Nucleus accumbens (tissue), 56 donors: ENCODE data around the gene DNAAF3.
"Not testable (repeated sequence)": the region's sequence is repeated elsewhere in the genome, so short reads cannot be mapped to it uniquely, and the experiment has no call there.

ENCODE experiments used
- DNase-seq, 56 donors: peaks; one replicate each; lab custom pipeline; 2025; lab: John Stamatoyannopoulos, UW

The DNAAF3 gene

DNA sequence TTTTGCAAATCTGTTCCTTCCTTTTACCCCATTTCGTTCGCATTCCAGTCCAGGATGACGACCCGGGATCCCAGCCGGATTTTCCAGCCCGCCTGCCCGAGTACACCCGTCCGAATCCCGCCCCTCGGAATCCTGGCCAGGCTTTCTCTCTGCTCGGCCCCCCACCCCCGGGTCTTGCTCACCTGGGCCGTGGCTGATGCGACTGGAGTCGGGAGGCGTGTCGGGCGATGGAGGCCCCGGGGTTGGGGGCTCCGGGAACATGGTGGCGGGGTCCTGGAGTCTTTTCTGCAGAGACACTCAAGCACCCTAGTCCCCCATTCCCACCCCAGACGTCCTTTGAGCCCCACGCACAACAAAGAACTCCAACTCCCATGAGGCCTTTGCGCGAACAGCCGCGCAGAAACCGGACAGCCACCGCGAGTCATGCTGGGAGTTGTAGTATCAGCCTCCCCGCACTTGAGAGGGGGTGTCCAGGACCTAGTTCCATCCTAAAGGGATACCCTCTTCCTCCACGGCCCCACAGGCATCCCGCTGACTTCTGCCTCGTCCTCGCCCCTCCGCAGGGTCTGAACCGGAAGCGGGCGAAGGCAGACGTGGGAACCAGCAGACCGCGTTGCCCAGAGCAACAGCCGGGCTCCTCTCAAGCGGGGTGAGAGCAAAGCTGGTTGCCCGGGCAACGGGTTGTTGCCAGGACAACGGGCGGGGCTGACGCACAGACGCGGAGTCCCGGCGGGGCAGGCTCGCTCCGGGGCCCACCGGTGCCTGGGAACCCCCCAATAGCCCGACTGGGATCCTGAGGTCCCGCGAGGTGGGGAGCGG lies 12.6 kb upstream of the DNAAF3 start:
- DNase-seq = peak in 55 of 56 donors; percentile 18 to 93 (median 82)

DNA sequence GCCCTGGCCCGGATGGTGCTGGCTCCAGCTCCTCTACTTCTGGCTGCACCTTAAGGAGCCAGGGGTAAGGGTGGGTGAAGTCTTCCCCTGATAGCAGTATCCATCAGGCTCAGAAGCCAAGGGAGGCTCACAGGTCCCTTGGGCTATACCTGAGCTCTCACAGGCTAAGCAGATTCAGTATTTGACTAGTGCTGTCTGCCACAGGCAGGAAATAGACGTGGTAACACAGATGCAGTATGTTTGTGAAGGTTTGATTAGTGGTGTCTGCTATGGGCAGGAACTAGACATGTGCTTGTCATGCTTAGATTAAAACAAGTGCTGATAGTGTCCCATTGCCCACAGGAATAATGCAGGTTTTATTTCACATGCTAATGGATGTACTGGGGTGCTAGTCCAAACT lies 9.7 kb upstream of the DNAAF3 start:
- no peak for DNase-seq

DNA sequence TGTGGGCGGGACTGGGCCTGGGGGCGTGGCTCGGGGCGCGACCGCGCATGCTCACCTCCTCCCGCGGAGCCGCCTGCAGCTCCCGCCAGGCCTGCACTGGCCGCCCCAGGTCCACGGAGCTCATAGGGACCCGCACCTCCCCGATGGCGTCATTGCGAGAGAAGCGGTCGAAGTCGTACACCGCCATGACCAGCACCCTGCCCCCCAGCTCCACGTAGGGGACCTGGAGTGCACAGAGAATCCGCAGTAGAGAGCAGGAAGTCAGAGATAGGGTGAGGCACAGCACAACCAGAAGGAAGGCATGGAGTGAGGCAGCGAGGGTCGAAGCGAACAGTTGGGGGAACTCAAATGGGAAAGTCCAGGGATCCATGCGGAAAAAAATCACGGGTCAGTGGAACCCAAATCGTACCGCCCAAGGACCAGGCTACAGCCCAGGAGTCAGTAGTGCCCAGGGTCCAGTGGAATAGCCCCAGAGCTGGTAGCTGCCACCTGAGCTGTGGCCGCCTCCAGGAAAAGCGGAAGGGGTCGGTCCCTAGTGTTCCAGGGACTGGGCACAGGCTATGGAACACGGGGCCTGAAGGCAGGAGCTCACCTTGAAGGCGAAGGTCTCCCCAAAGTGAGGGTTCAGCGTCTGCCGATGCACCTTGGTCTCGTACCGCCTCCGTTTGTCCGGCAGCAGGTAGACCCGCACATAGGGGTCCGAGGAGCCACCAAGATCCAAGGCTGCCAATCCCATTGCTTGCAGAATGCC lies 8.9 kb upstream of the DNAAF3 start:
- DNase-seq = peak in 3 of 56 donors; percentile 1 to 14 (median 7)

DNA sequence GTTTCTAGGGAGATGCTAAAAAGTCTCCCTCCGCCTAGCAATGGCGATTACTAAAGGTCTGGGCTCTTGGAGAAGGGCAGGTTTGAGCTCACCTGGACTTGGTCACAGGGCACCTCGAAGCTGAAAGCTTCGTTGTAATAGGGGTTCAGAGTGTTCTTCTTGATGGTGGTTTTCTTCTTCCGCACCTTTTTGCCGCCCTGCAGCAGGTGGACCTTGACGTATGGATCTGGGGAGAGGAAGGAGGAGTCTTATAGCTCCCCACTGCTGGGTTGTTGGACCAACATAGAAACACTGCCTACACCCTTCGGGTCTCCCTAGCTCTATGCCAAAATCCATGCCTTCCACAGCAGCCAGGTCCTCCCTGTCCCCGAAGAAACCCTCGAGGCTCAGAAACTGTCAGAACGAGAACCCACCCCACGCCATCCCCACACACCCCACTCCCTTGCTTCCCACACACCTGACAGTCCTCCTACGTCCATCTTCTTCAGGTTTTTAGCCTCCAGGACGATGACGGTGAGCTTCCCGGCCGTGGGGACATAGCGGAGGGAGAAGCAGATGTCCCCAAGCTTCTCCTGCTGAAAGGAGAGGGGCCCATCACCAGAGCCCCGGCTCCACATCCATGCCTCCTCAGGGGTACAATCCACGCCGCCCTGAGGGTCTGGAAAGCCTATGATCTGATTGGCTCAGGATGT lies 8.2 kb upstream of the DNAAF3 start:
- DNase-seq = peak in 5 of 56 donors; percentile 5 to 33 (median 13)

DNA sequence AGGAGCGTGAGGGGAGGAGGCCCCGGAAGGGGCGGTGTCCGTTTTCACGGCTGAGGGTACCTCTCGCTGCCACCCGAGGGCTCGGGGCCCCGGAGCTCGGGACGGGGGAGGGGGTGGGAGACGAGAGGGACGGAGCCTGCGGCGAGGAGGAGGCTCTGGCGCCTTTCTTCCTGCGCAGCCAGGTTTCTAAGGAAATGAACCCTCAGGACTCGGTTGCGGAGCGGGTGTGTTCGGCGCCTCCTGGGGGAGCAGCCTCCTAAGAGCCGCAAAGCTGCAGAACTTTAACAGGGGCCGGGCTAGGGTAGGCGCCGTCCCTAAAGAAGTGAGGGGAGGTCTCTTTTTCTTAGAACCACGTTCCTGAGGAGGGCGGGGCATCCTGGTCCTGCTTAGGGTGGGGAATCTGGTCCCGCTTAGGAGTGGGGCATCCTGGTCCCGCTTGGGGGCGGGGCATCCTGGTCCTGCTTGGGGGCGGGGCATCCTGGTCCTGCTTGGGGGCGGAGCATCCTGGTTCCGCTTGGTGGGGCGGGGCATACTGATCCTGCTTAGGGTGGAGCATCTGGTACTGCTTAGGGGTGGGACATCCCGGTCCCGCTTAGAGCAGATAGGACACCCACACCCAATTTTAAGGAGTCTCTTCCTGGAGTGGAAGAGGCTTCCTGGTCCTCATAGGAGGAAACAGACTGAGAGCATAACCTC lies 7.4 kb upstream of the DNAAF3 start:
- peak in 21 of 56 donors; percentile 2 to 68 (median 15) for DNase-seq

DNA sequence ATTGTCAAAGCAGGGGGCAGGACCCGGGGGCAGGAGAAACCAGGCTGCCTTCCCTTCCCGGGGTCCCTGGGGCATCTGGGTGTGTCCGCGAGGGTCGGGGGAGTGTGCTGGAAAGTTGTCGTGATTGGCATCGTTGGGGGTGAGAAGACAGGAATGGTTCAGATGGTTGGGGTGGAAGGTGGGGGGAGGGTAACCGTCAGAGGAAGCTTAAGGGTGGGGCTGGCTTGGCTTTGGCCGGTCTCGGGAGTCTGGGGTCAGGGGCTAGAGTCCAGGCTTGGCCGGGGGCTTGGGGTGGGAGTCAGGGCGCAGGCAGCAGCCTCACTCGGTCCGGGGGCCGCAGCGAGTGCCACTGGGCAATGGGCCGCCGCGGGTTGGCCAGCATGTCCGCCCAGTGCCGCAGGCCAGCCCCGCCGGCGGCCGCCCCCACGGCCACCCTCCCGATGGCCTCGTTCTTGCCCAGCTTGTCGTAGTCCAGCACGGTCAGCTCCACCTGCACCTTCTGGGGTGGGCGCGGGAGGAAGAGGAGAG lies 6.8 kb upstream of the DNAAF3 start:
- DNase-seq = no peak

DNA sequence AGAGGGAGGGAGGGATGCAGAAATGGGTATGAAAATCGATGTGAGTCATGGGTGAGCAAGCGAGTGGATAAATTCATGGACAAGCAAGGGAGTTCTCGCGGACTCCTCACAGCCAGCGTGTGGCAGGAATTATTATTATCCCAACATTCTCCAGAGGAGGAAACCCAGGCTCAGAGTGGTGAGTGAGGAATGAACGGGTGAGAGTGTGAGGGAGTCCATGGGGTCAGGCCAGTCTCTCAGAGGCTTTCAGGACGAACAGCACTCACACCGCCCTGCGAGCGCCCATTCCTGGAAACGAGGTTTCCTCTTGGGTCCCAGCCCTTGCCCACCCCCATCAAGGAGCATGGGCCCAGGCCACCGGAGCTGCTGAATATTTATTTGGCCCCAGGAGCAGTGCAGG lies 6.3 kb upstream of the DNAAF3 start:
- no peak for DNase-seq

DNA sequence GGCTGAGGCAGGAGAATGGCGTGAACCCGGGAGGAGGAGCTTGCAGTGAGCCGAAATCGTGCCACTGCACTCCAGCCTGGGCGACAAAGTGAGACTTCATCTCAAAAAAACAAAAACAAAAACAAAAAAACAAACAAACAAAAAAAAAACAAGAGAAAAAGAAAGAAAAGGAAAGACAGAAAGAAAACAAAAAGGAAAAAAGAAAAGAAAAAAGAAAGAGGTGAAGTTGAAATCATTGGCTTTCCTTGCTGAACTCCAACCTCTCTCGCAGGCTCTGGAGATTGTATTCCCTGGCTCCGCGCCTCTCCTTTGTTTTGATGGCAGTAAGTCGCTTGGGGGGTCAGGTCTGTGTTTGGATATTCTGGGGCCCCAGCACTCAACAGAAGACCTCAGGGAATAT lies 5.9 kb upstream of the DNAAF3 start:
- not testable (repeated sequence) for DNase-seq

DNA sequence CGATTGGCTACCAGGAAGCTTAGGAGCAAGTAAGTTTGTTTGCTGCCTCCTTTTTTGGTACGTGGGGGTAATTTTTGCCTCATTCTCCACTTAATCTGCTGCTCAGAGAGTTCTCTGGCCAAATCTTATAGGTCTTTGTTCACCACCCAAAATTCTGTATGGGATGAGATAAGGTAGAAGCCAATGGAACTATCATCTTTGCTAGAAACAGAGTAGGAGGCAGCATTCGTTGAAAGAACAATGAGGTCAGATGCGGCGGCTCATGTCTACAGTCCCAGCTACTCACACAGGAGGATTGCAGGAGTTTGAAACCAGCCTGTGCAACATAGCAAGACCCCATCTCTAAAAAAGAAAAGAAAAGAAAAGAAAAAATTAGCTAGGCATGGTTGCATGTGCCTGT lies 5.0 kb upstream of the DNAAF3 start:
- DNase-seq = no peak

DNA sequence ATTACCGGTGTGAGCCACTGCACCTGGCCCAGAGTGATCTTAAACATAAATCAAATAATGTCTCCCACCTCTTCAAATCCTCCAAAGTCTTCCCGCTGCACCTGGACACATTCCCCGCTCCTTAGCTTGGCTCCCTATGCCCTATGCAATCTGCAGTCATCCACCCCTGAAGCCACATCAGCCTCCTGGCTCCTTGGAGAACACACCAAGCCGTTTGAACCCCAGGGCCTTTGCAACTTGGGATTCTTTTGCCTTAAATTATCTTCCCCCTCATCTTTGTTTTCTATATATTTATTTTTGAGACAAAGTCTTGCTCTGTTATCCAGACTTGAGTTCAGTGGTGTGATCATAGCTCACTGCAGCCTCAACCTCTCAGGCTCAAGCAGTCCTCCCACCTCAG lies 2.7 kb upstream of the DNAAF3 start:
- DNase-seq = no peak

DNA sequence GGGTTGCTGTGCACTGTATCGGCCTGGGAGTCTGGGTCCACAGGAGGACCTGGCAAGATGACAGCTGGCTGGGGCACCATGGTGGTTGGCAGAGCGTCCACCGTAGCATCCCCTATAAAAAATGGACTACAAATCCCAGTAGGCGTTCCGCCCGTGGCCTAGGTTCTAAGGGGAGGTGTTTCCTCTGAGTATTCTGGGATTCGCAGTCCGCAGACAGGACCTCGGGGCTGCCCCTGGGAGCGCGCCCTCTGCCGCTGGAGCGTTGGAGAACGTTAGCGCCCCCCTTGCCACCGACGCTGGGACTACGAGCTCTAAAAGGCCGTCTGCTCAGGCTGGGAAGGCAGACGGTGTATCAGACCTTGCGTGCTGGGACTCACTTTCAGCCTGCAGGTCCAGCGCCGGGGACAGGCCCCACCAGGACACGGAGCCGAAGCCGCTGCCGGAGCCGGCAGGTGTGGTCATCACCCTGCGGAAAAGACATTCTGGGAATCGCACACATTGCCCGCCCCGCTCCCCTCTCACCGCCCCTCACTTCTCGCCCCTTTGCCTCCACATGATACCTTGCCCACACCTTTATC lies 372 bp downstream of the DNAAF3 start:
- DNase-seq = peak in 37 of 56 donors; percentile 1 to 75 (median 31)

DNA sequence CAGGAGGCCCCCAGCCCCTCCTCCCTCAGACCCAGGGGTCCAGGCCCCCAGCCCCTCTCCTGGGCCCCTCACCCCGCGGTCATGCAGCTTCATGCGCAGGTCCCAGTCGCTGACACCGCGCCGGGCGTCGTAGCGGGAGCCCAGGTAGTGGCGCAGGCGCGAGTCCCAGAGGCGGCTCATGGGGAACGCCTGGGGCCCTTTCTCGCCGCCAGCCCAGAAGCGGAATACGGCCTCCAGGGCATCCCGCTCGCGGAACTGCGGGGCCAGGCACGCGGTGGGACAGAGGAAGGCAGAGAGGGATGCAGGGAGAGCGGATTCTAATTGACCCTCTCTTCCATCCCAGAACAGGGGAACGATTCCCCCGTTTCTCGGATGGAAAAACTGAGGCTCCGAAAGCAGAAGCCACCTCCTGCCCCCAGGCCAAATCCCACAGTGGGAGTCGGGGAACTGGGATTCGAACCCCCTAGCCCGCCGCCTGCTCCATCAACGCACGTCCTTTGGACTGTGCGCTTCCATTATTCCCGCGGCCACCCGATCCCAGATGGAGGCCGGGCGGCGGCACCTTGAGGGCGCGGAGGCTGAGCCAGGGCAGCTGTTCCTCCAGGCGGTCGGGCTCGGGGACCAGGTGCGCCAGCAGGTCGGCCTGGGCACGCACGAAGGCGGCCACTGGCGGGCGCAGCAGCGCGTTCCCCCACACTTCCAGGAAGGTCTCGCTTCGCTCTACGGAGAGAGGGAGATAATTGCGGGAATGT lies 4.7 kb downstream of the DNAAF3 start:
- no peak for DNase-seq

DNA sequence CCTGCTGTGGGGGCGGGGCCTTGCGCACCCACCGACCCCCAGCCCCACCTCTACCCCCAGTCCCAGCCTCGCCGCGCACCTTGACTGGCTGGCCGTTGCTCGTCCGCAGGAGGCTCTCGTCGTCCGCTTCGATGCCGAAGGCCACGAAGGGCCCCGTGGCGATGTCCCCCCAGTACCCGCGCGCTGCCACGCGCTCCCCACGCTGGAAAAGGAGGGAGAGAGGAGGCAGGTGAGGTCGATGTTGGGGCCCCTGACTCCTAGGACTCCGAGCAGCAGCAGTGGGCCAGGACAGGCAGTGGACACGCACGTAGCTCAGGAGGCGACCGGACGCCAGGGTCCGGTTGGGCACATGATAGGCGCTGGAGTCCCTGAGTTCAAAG lies 5.4 kb downstream of the DNAAF3 start:
- DNase-seq = no peak

DNA sequence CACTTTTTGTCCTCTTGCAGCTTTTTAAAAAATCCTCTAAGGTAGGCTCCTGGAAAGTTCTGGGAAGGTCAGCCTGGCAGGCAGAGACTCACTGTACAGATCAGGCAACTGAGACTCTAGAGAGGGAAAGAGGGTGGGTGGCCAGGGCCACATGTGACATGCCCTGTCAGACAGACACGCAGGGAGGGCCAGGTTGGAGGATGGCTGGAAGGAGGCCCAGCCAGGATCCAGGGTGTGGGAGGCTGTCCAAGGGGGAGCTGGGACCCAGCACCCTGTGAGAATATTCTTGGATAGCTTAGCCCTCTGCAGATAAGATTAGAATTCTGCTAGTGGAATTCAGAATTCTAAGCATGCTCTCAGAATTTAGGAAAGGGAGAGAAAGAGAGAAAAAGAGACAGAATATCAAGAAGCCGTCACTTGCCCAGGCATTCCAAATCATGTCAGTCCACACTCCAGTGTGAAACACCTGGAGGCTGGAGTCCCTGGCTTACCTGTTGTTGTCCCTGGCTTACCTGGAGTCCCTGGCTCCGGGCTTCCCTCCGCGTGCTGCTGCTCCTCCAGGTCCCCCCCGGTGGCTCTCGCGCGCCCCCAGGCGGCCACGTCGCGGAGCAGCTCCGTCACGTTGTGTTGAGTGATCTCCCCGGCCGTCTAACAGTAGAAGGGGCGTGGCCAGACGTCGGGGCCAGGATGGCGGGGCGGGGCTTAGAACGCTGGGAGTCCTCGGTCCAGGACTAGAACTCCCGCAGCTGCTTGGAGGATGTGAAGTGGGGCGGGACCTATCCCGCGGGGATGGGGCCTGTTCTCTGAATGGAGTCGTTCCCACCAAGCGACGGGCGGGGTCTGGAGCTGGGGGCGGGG lies 6.1 kb downstream of the DNAAF3 start:
- DNase-seq = peak in 43 of 56 donors; percentile 1 to 73 (median 20)

DNA sequence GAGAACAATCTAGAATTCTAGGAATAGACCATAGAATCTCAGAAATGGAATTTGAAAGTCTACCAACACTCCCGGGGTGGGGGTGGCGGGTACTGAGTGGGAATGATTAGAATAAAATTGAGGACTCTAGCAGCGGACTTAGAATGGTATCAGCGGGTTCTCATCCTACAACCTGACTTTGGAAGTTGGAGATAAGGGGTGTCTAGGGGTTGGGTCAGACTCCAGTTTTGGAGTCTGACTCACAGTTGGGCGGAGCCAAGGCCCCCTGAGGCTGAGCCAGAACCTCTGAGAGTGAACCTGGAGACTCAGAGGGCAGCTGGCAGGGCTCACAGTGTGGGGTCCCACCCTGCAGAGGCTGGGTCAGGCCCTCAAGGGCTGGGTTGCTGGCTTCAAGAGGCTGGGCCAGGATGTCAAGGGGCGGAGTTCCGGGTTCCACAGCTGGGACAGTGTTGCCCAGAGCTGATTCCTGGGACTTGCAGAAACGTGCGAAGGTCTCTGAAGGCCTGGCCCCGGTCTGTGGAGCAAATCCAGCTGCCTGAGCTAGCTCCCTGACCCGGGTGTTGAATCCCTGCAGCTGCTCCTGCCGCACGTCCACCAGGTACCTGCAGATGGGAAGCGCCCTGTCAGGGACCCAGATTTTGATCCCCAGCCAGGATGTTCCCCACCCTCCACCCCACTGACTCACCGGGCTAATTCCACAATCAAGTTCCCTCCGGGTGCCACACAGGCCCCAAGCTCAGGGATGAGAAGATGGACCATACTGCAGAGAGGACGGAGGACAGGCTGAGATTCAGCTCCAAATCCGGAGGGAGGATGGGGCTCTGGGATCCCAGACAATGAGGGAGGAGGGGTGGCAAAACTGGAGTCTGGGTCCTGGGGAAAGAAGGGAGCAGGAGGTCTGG lies 7.3 kb downstream of the DNAAF3 start:
- DNase-seq = no peak

DNA sequence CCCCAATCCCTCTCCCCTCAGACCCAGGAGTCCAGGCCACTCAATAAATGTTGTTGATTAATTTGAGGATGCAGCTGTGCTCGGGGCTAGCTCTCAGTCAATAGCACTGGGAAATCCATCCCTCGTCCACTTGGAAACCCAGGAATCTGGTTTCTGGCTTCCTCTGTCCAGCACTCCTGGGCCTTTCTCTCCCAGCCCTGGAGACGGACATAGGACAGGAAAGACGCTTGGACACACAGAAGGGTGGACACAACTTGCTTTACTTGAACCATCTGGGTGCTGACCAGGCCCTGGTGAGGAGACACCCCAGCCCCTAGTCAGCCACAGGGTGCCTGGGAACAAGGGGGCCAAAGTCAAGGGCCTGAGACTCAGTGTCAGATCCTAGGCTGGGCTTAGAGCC lies 8.0 kb downstream of the DNAAF3 start:
- no peak for DNase-seq
